ENCODE measurements around the gene NDC80.

Gene NDC80

GRCh38 chr18:2549462-2549861 is 21.9 kb upstream of the NDC80 start:
- Histone ChIP-seq H3K27me3 (ENCODE audit: insufficient read depth, poor library complexity, severe bottlenecking) (no peaks in the 10 kb centered on the region), H3K27ac (replicated peaks) (no peak overlapping the region), H3K4me3 (replicated peaks; ENCODE audit: insufficient read depth, low read length) (no peak overlapping the region)
- DNase-seq (ENCODE audit: low read depth in 1 of 2, low spot score in 1 of 2), result no peak
- TF ChIP-seq, protein P1, sequence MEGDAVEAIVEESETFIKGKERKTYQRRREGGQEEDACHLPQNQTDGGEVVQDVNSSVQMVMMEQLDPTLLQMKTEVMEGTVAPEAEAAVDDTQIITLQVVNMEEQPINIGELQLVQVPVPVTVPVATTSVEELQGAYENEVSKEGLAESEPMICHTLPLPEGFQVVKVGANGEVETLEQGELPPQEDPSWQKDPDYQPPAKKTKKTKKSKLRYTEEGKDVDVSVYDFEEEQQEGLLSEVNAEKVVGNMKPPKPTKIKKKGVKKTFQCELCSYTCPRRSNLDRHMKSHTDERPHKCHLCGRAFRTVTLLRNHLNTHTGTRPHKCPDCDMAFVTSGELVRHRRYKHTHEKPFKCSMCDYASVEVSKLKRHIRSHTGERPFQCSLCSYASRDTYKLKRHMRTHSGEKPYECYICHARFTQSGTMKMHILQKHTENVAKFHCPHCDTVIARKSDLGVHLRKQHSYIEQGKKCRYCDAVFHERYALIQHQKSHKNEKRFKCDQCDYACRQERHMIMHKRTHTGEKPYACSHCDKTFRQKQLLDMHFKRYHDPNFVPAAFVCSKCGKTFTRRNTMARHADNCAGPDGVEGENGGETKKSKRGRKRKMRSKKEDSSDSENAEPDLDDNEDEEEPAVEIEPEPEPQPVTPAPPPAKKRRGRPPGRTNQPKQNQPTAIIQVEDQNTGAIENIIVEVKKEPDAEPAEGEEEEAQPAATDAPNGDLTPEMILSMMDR (IDR thresholded peaks at IDR 0.05; ENCODE audit: insufficient read depth, low read length), result no peak
- TF ChIP-seq, protein P2, sequence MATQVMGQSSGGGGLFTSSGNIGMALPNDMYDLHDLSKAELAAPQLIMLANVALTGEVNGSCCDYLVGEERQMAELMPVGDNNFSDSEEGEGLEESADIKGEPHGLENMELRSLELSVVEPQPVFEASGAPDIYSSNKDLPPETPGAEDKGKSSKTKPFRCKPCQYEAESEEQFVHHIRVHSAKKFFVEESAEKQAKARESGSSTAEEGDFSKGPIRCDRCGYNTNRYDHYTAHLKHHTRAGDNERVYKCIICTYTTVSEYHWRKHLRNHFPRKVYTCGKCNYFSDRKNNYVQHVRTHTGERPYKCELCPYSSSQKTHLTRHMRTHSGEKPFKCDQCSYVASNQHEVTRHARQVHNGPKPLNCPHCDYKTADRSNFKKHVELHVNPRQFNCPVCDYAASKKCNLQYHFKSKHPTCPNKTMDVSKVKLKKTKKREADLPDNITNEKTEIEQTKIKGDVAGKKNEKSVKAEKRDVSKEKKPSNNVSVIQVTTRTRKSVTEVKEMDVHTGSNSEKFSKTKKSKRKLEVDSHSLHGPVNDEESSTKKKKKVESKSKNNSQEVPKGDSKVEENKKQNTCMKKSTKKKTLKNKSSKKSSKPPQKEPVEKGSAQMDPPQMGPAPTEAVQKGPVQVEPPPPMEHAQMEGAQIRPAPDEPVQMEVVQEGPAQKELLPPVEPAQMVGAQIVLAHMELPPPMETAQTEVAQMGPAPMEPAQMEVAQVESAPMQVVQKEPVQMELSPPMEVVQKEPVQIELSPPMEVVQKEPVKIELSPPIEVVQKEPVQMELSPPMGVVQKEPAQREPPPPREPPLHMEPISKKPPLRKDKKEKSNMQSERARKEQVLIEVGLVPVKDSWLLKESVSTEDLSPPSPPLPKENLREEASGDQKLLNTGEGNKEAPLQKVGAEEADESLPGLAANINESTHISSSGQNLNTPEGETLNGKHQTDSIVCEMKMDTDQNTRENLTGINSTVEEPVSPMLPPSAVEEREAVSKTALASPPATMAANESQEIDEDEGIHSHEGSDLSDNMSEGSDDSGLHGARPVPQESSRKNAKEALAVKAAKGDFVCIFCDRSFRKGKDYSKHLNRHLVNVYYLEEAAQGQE (IDR thresholded peaks at IDR 0.05; ENCODE audit: insufficient replicate concordance, low read depth), result no peak
- no peak for TF ChIP-seq SPI1 (IDR thresholded peaks at IDR 0.05; ENCODE audit: borderline replicate concordance, low read depth)
- no peak for TF ChIP-seq POLR2AphosphoS5 (IDR thresholded peaks at IDR 0.05; ENCODE audit: low read depth)
- no peak for TF ChIP-seq GABPA (IDR thresholded peaks at IDR 0.05; ENCODE audit: low read depth)

DNA sequence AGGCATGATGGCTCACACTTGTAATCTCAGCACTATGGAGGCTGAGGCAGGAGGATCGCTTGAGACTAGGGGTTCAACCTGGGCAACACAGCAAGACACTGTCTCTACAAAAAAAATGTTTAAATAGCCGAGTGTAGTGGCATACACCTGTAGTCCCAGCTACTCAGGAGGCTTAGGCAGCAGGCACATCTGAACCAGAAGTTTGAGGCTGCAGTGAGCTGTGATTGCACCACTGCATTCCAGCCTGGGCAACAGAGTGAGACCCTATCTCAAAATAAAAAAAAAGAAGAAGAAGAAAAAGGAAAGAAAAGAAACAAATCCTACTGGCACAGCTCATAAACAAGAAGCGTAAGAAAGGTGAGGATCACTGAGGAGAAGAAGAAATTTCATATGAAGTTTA is 19.9 kb upstream of the NDC80 start:
- H3K4me3 ChIP-seq (replicated peaks; ENCODE audit: insufficient read depth, low read length), result no peak overlapping the region
- no peaks in the 10 kb centered on the region for H3K27me3 ChIP-seq (ENCODE audit: insufficient read depth, poor library complexity, severe bottlenecking)
- H3K27ac ChIP-seq (replicated peaks), result no peak overlapping the region
- TF ChIP-seq, protein P2 (IDR thresholded peaks at IDR 0.05; ENCODE audit: insufficient replicate concordance, low read depth), result no peak
- TF ChIP-seq SPI1 (IDR thresholded peaks at IDR 0.05; ENCODE audit: borderline replicate concordance, low read depth) (no peak), GABPA (IDR thresholded peaks at IDR 0.05; ENCODE audit: low read depth) (no peak), POLR2AphosphoS5 (IDR thresholded peaks at IDR 0.05; ENCODE audit: low read depth) (no peak)
- TF ChIP-seq, protein P1 (IDR thresholded peaks at IDR 0.05; ENCODE audit: insufficient read depth, low read length), result no peak
- no peak for DNase-seq (ENCODE audit: low read depth in 1 of 2, low spot score in 1 of 2)

DNA sequence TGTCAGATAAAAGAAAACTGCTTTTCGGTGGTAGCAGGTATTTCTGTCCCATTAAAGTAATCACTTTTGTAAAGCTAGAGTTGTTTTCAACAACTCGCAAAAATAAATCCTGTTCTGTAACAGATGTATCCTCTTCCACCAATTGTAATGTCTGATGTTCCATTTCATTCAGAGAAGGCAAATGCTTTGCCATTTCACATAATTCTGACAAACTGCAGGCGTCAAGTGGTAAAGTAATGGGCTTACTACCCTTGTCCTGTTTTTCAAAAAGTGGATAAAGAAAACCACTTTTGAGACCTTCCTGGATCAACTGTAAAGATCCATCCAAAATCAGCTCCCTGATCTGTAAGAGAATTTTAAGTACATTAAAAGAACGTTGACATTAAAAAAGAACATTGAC is 16.7 kb upstream of the NDC80 start:
- no peak for DNase-seq (ENCODE audit: low read depth in 1 of 2, low spot score in 1 of 2)
- TF ChIP-seq, protein P2 (IDR thresholded peaks at IDR 0.05; ENCODE audit: insufficient replicate concordance, low read depth), result no peak
- no peak for TF ChIP-seq POLR2AphosphoS5 (IDR thresholded peaks at IDR 0.05; ENCODE audit: low read depth)
- no peak for TF ChIP-seq GABPA (IDR thresholded peaks at IDR 0.05; ENCODE audit: low read depth)
- TF ChIP-seq SPI1 (IDR thresholded peaks at IDR 0.05; ENCODE audit: borderline replicate concordance, low read depth), result no peak
- TF ChIP-seq, protein P1 (IDR thresholded peaks at IDR 0.05; ENCODE audit: insufficient read depth, low read length), result no peak
- no peak overlapping the region for H3K4me3 ChIP-seq (replicated peaks; ENCODE audit: insufficient read depth, low read length)
- no peak overlapping the region for H3K27ac ChIP-seq (replicated peaks)
- no peaks in the 10 kb centered on the region for H3K27me3 ChIP-seq (ENCODE audit: insufficient read depth, poor library complexity, severe bottlenecking)
